ENCODE data around the gene FIGLA.
"Not testable (repeated sequence)": the region's sequence is repeated elsewhere in the genome, so short reads cannot be mapped to it uniquely, and the experiment has no call there.

DNA sequence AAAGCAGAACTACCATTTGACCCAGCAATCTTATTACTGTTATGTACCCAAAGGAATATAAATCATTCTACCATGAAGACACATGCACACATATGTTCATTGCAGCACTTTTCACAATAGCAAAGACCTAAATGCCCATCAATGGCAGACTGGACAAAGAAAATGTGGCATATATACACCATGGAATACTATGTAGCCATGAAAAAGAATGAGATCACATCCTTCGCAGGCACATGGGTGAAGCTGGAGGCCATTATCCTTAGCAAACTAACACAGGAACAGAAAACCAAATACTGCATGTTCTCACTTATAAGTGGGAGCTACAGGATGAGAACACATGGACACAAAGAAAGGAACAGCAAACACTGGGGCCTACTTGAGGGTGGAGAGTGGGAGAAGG is 51.0 kb downstream of the FIGLA start:
- not testable (repeated sequence) for TF ChIP-seq CTCF, POLR2A (IDR thresholded peaks at IDR 0.05)

All from prostate gland (tissue), 2 donors.